Pons (tissue), 1 donor: ENCODE measurements around the gene PODN.

Source experiments
- DNase-seq: peaks from one replicate; pipeline ENCODE4 v3.0.0-alpha.2; 2016; ENCODE audit warnings: low spot score

Gene PODN

GRCh38 chr1:53051676-53052075 is 10.3 kb upstream of the PODN start:
- DNase-seq, result no peak

DNA sequence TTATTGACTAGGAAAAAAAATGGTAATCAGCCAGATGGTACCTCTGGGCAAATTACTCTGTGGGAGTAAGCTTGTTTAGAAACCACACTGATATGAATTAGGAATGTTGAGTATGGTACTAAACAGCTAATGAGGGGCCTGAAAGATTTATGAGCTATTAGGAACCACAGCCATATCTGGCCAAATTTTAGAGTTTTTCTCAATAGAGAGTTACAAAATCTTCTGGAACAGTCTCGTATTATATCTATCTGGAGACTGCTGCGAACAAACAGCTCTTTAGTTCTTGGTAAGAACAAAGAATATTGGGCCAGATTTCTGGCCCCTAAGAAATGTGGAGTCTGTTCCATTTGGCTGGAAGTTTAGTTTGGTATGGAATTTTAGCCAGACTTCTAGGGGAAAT is 4.9 kb upstream of the PODN start:
- no peak for DNase-seq

- DNase-seq, result no peak
Measured at GRCh38 chr1:53060579-53060978, 1.4 kb upstream of the PODN start.

GRCh38 chr1:53061123-53061858 is 722 bp upstream of the PODN start:
- DNase-seq, result no peak

DNA sequence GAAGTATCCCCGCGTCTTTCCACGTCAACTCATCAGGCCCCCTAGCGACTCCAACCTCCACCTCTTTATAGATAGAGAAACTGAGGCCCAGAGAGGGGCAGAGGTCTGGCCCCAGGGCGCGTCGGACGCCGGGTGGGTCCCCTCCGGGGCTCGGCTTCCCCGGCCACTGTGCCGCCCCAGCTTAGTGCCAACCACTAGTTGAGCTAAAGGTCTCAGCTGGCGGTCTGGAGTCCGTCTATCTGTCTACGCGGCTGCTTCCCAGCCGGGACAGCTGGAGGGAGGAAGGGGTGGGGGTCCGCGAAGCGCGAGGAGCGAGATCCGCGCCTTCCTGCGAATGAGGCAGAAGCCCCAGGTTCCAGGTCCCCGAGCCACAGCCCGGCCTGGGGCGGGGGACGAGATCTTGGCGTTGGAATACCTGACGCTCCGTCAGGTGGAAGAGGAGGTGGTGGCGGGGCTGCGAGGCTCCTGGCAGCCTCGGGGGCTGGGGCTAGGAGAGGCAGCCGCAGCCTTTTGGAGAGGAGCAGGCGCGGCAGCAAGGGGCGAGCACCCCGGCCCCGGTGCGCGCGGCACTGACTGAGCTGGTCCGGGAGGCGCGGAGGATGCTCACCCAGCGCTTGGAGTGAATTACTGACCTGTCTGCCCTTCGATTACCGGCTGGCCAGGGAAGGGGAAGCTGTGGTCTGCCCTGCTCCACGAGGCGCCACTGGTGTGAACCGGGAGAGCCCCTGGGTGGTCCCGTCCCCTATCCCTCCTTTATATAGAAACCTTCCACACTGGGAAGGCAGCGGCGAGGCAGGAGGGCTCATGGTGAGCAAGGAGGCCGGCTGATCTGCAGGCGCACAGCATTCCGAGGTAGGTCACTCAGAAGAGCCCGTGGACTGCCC is 937 bp downstream of the PODN start:
- no peak for DNase-seq

DNA sequence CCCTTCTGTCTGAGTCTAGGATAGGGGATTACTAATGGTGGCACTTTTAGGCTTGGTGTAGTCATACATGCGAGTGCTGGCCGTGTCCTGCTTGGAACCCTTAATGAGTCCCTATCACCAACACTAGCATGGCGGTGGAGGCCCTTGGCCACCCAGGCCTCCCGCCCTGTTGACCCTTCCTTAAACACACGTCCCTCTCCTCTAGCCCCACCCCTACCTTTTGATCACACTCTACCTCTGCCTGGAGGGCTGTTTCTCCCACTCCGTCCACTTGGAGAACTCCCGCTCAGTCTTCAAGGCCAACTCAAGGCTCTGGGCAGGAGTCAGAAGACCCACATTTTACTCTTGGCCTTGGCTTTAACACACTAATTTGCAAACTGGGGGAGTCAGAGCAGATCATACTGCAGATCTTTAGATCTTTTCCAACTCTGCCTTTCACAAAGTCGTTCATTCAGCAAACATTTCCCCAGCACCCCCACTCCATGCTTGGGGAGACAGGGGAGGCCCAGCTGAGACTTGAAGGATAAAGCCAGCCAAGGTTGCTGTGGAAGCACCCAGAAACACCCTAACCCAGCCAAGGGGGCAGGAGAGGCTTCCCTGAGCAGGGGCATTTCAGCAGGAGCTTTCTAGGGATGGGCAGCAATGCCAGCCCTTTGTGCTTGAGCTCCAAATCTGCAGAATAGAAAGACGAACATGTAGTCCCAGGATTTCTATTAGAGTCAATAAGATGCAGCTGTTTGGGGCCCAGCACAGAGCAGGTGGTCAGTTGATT is 1.9 kb downstream of the PODN start:
- no peak for DNase-seq

DNA sequence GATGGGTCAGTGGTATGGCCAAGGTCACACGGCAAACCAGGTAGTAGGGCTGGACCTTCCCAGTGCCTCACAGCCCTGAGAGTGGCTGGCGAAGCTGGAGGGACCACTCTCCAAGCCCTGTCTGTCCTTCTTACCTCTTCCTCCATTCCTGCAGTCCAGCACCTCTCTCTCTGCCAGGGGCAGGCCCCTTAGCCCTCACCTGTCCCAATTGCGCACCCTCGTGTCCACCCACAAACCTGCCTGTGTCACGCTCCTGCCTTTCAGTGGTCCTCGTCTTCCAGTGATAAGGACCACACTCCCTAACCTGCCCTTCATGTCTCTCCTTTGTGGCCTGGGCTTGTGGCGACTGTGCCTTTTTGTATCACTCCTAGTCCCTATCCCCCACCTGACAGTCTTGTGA is 3.4 kb downstream of the PODN start:
- no peak for DNase-seq

DNA sequence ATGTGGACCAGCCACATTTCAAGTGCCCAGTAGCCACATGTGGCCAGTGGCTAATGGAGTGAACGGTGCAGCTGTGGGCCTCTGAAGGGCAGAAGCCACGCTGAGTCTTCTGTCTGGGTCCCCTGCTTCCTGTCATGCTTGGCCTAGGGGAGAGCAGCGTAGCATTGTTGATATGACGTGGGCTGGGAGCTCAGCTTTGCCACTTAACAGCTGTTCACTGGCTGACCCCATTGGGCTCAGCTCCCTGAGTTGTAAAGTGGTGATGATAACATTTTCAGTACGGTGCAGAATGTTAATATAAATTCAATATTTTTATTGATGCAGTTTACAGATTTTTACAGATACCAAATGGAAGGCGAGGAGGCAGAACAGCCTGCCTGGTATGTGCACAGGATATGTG is 4.5 kb downstream of the PODN start:
- no peak for DNase-seq

GRCh38 chr1:53066891-53067738 is 5.1 kb downstream of the PODN start:
- no peak for DNase-seq

DNA sequence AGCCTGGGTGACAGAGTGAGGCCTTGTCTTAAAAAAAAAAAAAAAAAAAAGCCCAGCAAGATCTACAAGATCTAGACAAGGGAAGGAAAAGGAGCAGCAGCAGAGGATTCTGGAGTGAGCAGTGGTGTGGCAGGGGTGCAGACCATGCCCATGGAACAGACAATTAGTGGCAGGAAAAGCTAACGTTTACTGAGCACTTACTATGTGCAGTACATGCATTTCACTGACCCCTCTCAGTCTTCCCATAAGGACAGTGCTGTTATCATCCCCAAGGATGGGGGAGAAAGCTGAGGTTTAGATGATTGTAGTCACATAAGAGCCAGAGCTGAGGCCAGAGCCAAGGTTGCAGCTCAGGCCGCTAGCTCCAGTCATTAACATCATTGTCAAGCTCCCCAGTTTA is 5.9 kb downstream of the PODN start:
- no peak for DNase-seq

DNA sequence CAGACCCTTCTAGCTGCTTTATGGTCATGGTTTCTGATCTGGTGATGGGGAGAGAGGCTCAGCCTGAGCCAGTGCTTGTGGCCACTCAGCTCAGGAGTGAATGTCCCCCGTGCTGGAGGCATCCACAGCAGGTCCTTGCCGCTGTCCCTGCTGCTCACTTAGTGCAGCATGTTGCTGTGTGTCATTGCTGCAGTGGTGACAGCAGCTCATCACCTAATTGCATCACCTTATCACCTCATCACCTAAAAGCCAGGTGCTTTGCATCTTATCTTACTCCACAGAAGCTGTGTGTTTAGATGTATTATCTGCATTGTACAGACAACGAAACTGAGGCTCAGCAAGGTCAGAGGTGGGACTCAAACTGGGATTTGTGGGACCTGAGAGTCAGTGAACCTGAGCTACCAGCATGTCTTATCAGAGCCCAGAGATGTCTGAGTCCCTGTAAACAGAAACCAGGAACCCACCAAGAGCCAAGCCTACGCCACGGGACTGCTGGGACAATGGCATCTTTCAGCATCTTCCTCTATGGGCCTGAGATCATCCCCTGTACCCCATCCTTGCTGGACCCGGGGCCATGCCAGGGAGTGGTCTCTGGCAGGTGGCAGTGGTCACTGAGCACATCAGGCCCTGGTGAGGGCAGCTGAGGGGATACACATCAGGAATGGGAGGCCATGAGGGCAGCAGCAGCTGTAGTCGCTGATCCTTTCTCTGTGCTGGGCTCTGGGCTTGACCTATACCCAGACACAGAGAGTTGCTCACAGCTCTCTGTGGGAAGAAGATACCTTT is 6.5 kb downstream of the PODN start:
- no peak for DNase-seq

GRCh38 chr1:53069265-53069662 is 7.3 kb downstream of the PODN start:
- no peak for DNase-seq

- DNase-seq, result no peak
Measured at GRCh38 chr1:53069663-53070327, 7.8 kb downstream of the PODN start.

GRCh38 chr1:53070621-53071020 is 8.6 kb downstream of the PODN start:
- DNase-seq, result no peak

DNA sequence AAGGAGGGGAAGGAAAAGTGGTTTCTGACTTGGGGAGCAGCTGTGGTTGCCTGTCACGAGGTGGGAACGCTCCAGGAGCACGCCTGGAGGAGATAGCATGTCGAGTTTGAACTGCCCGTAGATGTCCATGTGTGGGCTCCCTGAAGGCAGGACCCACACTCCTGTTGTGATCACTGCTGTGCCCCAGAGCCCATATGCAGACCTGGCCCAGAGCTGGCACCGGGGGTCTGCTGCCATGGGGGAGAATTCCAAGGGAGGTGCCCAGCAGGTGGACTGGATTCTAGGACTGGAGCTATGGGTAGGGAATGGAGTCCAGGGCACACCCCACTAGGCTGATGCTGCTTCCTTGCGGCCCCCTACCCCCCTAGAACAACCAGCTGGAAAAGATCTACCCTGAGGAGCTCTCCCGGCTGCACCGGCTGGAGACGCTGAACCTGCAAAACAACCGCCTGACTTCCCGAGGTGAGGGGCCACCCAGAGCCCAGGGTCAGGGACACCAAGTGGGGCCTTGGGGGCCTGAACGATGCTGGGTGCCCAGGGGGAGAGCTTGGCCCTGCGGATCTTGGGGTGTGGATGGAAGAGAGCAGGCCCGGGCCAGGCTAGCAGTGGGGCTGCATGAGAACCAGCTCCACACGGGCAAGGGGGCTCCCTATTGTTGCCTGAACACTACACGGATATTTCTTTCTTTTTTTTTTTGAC is 9.3 kb downstream of the PODN start:
- no peak for DNase-seq

- no peak for DNase-seq
Measured at GRCh38 chr1:53071915-53072314, 9.9 kb downstream of the PODN start.

DNA sequence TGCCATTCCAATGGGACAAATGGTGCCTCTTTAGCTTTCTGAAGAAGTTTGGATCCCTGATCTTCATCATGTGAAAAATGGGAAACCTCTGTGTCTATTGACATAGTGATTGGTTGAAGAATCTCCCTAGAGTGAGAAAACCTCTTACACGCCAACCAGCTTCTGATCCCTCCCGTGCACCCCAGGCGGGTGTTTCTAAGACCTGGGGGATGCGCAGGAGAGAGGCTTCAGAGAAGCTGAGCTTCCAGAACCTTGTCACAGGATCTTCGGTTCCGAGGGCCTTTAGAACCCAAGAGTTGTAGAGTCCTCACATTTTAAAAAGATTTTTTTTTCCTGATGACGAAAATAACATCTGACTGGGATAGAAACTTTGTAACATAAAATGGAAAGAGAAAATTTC is 11.3 kb downstream of the PODN start:
- DNase-seq, result no peak

DNA sequence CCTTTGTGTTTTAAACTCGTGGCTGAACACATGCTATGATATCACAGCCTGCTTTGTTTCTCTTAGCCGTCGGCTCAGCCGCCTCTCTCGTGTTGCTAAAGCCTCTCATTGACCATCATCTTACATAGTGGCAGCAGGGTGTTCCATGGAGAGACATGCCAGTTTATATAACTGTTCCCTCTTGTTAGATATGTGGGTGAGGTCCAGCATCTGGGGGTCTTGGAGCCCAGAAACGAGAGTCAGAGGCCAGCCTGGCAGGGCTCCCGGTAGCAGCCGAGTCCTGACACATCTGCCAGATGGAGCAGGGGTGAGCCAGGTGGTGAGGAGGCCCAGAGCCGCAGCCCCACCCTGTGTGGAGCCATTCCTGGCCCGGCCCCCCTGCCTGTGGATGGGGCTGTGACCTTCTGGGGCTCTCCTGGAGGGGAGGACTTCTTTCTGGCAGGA is 11.9 kb downstream of the PODN start:
- peak; percentile 68 for DNase-seq

GRCh38 chr1:53074313-53075154 is 12.5 kb downstream of the PODN start:
- no peak for DNase-seq
